HUES6 (cell line): ENCODE results near the gene CHCHD4.
"Not testable (repeated sequence)": the region's sequence is repeated elsewhere in the genome, so short reads cannot be mapped to it uniquely, and the experiment has no call there.

Source experiments
- H3K27ac ChIP-seq: 2 replicates; pipeline ENCODE4 v1.7.0; 2013; ENCODE audit warnings: low read depth, mild to moderate bottlenecking, low read length, inconsistent platforms
- H3K27me3 ChIP-seq: 2 replicates; pipeline ENCODE4 v1.6.1; 2013; ENCODE audit warnings: low read length; ENCODE audit not compliant: control insufficient read depth, insufficient read depth
- H3K36me3 ChIP-seq: 2 replicates; pipeline ENCODE4 v1.6.1; 2013; ENCODE audit warnings: low read length; ENCODE audit not compliant: control insufficient read depth, insufficient read depth
- H3K4me1 ChIP-seq: 2 replicates; pipeline ENCODE4 v1.6.1; 2013; ENCODE audit warnings: low read length; ENCODE audit not compliant: control insufficient read depth, insufficient read depth
- H3K4me3 ChIP-seq: 2 replicates; pipeline ENCODE4 v1.5.1; 2013; ENCODE audit warnings: low read depth, low read length
- H3K9ac ChIP-seq: one replicate; pipeline ENCODE4 v1.6.1; 2013; ENCODE audit warnings: mild to moderate bottlenecking, low read length
- H3K9me3 ChIP-seq: 2 replicates; pipeline ENCODE4 v1.6.1; 2013; ENCODE audit warnings: low read depth, low read length; ENCODE audit not compliant: control insufficient read depth, insufficient read depth

CHCHD4 gene

GRCh38 chr3:14118400-14119381 lies 6.0 kb downstream of the CHCHD4 start:
- Histone ChIP-seq H3K36me3 (peaks cover 61% of the 10 kb centered on the region), H3K27me3 (no peaks in the 10 kb centered on the region), H3K9me3 (peaks cover 11% of the 10 kb centered on the region), H3K27ac (no peak overlapping the region), H3K4me1 (peaks cover 31% of the 10 kb centered on the region), H3K4me3 (no peak overlapping the region), H3K9ac (no peak overlapping the region)

GRCh38 chr3:14117468-14118399 lies 6.9 kb downstream of the CHCHD4 start:
- Histone ChIP-seq H3K27ac (no peak overlapping the region), H3K9me3 (peaks cover 11% of the 10 kb centered on the region), H3K36me3 (peaks cover 70% of the 10 kb centered on the region)

GRCh38 chr3:14113965-14114635 lies 10.6 kb downstream of the CHCHD4 start:
- no peak overlapping the region for H3K4me3 ChIP-seq
- no peak overlapping the region for H3K9ac ChIP-seq
- H3K4me1 ChIP-seq, result peaks cover 6% of the 10 kb centered on the region
- H3K27me3 ChIP-seq, result no peaks in the 10 kb centered on the region
- H3K36me3 ChIP-seq, result peaks cover 66% of the 10 kb centered on the region
- H3K9me3 ChIP-seq, result 0 out of 2 replicates have a peak, but pooled peaks cover 3% of the 10 kb centered on the region
- H3K27ac ChIP-seq, result no peak overlapping the region

More at GRCh38 chr3:14117468-14118399, 6.9 kb downstream of the CHCHD4 start:
- Histone ChIP-seq H3K9ac (no peak overlapping the region), H3K4me3 (no peak overlapping the region), H3K4me1 (peaks cover 22% of the 10 kb centered on the region), H3K27me3 (no peaks in the 10 kb centered on the region)

- no peak overlapping the region for H3K4me3 ChIP-seq
- H3K4me1 ChIP-seq, result peaks cover 2% of the 10 kb centered on the region; the same call in 1 of the 2 replicates
- no peak overlapping the region for H3K27ac ChIP-seq
- 0 out of 2 replicates have a peak, but pooled peaks cover 3% of the 10 kb centered on the region for H3K9me3 ChIP-seq
- H3K36me3 ChIP-seq, result peaks cover 46% of the 10 kb centered on the region
- no peaks in the 10 kb centered on the region for H3K27me3 ChIP-seq
- no peak overlapping the region for H3K9ac ChIP-seq
Measured at GRCh38 chr3:14110699-14111098, 14.0 kb downstream of the CHCHD4 start.

GRCh38 chr3:14109821-14110220 lies 14.8 kb downstream of the CHCHD4 start:
- peaks cover 37% of the 10 kb centered on the region for H3K36me3 ChIP-seq
- not testable (repeated sequence) for H3K27me3 ChIP-seq, H3K9ac ChIP-seq, H3K4me1 ChIP-seq, H3K4me3 ChIP-seq, H3K27ac ChIP-seq, H3K9me3 ChIP-seq

GRCh38 chr3:14097616-14098391 lies 26.9 kb downstream of the CHCHD4 start:
- Histone ChIP-seq H3K9me3 (peaks cover 4% of the 10 kb centered on the region; the same call in 1 of the 2 replicates), H3K4me1 (no peaks in the 10 kb centered on the region), H3K36me3 (no peaks in the 10 kb centered on the region), H3K27me3 (no peaks in the 10 kb centered on the region), H3K4me3 (no peak overlapping the region), H3K27ac (no peak overlapping the region), H3K9ac (no peak overlapping the region)

- Histone ChIP-seq H3K36me3 (no peaks in the 10 kb centered on the region), H3K27me3 (no peaks in the 10 kb centered on the region), H3K4me1 (peaks cover 5% of the 10 kb centered on the region), H3K9ac (no peak overlapping the region), H3K9me3 (peaks cover 4% of the 10 kb centered on the region; the same call in 1 of the 2 replicates), H3K27ac (no peak overlapping the region), H3K4me3 (no peak overlapping the region)
Measured at GRCh38 chr3:14096742-14097141, 27.9 kb downstream of the CHCHD4 start.

- H3K9me3 ChIP-seq, result peaks cover 13% of the 10 kb centered on the region; the same call in 1 of the 2 replicates
- no peaks in the 10 kb centered on the region for H3K27me3 ChIP-seq
- H3K9ac ChIP-seq, result no peak overlapping the region
- H3K4me3 ChIP-seq, result no peak overlapping the region
- no peak overlapping the region for H3K27ac ChIP-seq
- H3K4me1 ChIP-seq, result peaks cover 9% of the 10 kb centered on the region
- no peaks in the 10 kb centered on the region for H3K36me3 ChIP-seq
Measured at GRCh38 chr3:14093831-14094230, 30.8 kb downstream of the CHCHD4 start.

- Histone ChIP-seq H3K36me3 (no peaks in the 10 kb centered on the region), H3K9me3 (peaks cover 20% of the 10 kb centered on the region), H3K27ac (peak overlapping the region; percentile 61; the same call in 1 of the 2 replicates), H3K27me3 (no peaks in the 10 kb centered on the region), H3K4me3 (no peak overlapping the region), H3K4me1 (peaks cover 9% of the 10 kb centered on the region), H3K9ac (no peak overlapping the region)
Measured at GRCh38 chr3:14092464-14092863, 32.2 kb downstream of the CHCHD4 start.

GRCh38 chr3:14091959-14092358 lies 32.7 kb downstream of the CHCHD4 start:
- Histone ChIP-seq H3K9ac (peak overlapping the region; percentile 34), H3K9me3 (peaks cover 22% of the 10 kb centered on the region), H3K27ac (peak overlapping the region; percentile 61; the same call in 1 of the 2 replicates)
- not testable (repeated sequence) for H3K4me3 ChIP-seq, H3K27me3 ChIP-seq, H3K36me3 ChIP-seq, H3K4me1 ChIP-seq
